Gastrocnemius medialis (tissue), 4 donors: ENCODE results near the gene C1QTNF3. TPM values are rescaled to one million over a fixed set of nuclear protein-coding genes. Genes with fewer than 3 reads are reported as not detected.
"Not testable (repeated sequence)": the region's sequence is repeated elsewhere in the genome, so short reads cannot be mapped to it uniquely, and the experiment has no call there.

Experiments
- ATAC-seq, 2 donors: fragments of 150-250 bp; one replicate each; pipeline ENCODE4 v1.9.1; 2016
- DNase-seq, 2 donors: peaks; one replicate each; pipeline ENCODE4 v3.0.0-alpha.2; 2019
- H3K27ac ChIP-seq, 4 donors: fragments of 200-600 bp; sonication (generic); 1 replicate in 1 of 4; 2 replicates in 3 of 4; pipeline ENCODE4 v1.5.1; 2016 to 2018; ENCODE audit warnings: mild to moderate bottlenecking in 2 of 4, moderate library complexity in 1 of 4
- H3K27me3 ChIP-seq, 3 donors: fragments of 200-600 bp; sonication (generic) in 2 of 3; 1 replicate in 1 of 3; 2 replicates in 2 of 3; pipeline versions ENCODE4 v1.5.1 to v1.6.0; 2016 to 2019; ENCODE audit warnings: mild to moderate bottlenecking in 1 of 3, moderate library complexity in 1 of 3
- H3K36me3 ChIP-seq, 2 donors: fragments of 200-600 bp; sonication (generic) in 1 of 2; one replicate each; pipeline ENCODE4 v1.5.1; 2017 to 2018
- H3K4me1 ChIP-seq, 2 donors: fragments of 200-600 bp; sonication (generic) in 1 of 2; one replicate each; pipeline ENCODE4 v1.5.1; 2016 to 2017; ENCODE audit warnings: mild to moderate bottlenecking in 2 of 2
- H3K4me3 ChIP-seq, 4 donors: fragments of 200-600 bp; sonication (generic) in 3 of 4; 1 replicate in 1 of 4; 2 replicates in 3 of 4; pipeline ENCODE4 v1.5.1; 2016 to 2019; ENCODE audit warnings: mild to moderate bottlenecking in 2 of 4
- H3K9me3 ChIP-seq, 3 donors: fragments of 200-600 bp; sonication (generic) in 2 of 3; 1 replicate in 1 of 3; 2 replicates in 2 of 3; pipeline ENCODE4 v1.5.1; 2016 to 2019
- POLR2A ChIP-seq, 2 donors: fragments of 450-650 bp; IDR thresholded peaks; one replicate each; pipeline ENCODE4 v1.6.1; 2017; ENCODE audit warnings: antibody characterized with exemption in 2 of 2, mild to moderate bottlenecking in 2 of 2, moderate library complexity in 2 of 2
- in situ Hi-C, 4 donors: fragments of 200-750 bp; cut with MboI; loops; one replicate each; pipeline versions ENCODE4 v1.15.0 to v1.8.0; 2017; ENCODE audit warnings: low sequenced_read_pairs in 4 of 4
- intact Hi-C: fragments of 100-400 bp; cut with DNase I; formaldehyde crosslinking; loops from one replicate; pipeline ENCODE4 v1.15.1; 2023; ENCODE audit warnings: low total_unique reads
- total RNA-seq, 4 donors: library from RNA; depleted of rRNA; stranded (reverse); fragments of >200 nt; gene quantifications; one replicate each; pipeline versions ENCODE4 v1.1.0 to v1.2.3, GENCODE V29; 2016
- TF ChIP-seq, protein P1 (sequence below), 5 experiments: fragments of 450-650 bp in 3 of 5; fragments of 200-600 bp in 2 of 5; sonication (generic) in 2 of 5; IDR thresholded peaks in 4 of 5; conservative IDR thresholded peaks in 1 of 5; 1 replicate in 4 of 5; 2 replicates in 1 of 5; pipeline ENCODE4 v1.5.1; 2016 to 2019; ENCODE audit warnings: antibody characterized with exemption in 5 of 5, mild to moderate bottlenecking in 3 of 5, moderate library complexity in 3 of 5

The C1QTNF3 gene, protein sequence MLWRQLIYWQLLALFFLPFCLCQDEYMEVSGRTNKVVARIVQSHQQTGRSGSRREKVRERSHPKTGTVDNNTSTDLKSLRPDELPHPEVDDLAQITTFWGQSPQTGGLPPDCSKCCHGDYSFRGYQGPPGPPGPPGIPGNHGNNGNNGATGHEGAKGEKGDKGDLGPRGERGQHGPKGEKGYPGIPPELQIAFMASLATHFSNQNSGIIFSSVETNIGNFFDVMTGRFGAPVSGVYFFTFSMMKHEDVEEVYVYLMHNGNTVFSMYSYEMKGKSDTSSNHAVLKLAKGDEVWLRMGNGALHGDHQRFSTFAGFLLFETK
- total RNA-seq: under 1 TPM in 2 of 4 donors, not detected in 2; 0.33 to 1.00 TPM

DNA sequence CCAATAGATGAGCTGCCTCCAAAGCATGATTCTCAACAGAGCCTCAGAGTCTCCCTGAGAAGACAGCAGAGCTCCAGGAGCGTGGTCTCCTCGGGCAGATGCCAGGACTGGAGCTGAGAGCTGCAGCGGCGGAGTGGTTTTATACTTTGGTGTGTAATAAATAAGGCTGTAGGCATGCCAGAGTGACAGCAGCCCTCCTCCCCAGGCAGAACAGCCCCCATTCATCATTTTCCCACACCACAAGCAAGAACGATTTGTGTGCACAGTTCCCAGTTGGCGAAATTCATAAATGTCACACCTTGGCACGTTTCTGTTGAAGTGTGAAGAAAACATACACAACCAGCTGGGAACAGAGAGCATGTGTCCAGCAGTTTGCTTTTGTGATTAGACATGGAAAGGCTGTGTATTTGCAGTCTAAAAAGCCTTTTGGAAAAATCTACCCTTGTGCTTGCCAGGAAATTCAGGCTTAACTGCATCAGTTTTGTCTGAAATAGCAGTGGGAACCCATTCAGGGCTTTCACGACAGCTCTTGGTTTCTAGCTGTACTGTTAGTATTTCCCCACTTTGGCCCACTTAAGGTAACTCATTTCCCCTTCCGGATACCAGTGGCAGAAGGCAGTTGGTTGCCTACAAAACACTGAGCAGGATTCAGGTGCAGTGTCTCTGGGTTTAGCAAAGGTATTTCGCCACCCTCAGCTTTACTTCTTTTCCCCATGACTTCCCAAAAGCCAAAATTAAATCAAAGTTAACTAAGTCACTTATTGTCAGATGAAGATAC, at the start of gene C1QTNF3:
TSS of gene C1QTNF3 (minus strand) at position 115 of the 778 bp plus-strand sequence. CDS start at position 27, 88 bp downstream.
- in situ Hi-C loops: no loop called here
- no peaks in the 10 kb centered on the region for H3K9me3 ChIP-seq
- peak within 1 kb of the TSS in 3 of 4 donors; percentile 3 to 9 (median 7) for H3K4me3 ChIP-seq
- no peaks in the 10 kb centered on the region for H3K36me3 ChIP-seq
- ATAC-seq: peak in 1 of 2 donors; percentile 44
- peaks cover 29 to 32% of the 10 kb centered on the region in 2 donors for H3K4me1 ChIP-seq
- no peak within 1 kb of the TSS for H3K27ac ChIP-seq
- no peaks in the 10 kb centered on the region for H3K27me3 ChIP-seq
- TF ChIP-seq POLR2A (IDR thresholded peaks at IDR 0.05): no peak
- TF ChIP-seq, protein P1, sequence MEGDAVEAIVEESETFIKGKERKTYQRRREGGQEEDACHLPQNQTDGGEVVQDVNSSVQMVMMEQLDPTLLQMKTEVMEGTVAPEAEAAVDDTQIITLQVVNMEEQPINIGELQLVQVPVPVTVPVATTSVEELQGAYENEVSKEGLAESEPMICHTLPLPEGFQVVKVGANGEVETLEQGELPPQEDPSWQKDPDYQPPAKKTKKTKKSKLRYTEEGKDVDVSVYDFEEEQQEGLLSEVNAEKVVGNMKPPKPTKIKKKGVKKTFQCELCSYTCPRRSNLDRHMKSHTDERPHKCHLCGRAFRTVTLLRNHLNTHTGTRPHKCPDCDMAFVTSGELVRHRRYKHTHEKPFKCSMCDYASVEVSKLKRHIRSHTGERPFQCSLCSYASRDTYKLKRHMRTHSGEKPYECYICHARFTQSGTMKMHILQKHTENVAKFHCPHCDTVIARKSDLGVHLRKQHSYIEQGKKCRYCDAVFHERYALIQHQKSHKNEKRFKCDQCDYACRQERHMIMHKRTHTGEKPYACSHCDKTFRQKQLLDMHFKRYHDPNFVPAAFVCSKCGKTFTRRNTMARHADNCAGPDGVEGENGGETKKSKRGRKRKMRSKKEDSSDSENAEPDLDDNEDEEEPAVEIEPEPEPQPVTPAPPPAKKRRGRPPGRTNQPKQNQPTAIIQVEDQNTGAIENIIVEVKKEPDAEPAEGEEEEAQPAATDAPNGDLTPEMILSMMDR (IDR thresholded peaks at IDR 0.05 in 4 of 5, conservative IDR thresholded peaks at IDR 0.05 in 1 of 5): no peak
- intact Hi-C loops: no loop called here
- DNase-seq: no peak

DNA sequence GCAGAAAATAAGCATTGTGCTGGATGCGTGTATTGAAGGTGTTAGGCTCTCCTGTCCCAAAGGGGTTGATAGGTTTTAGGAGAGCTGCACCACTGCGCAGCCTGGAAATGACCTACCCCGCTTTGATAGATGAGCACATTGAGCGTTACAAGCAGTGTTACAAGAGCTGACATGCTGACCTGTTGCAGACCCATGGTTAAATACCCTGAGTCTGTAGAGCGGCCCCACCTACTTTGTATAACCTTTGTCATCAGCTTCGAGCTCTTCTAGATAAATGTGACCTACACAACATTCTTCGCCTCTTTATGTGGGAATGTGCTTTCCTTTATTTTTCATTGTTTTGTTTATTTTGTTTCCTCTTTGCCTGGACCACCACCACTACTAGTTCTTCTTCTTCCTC, 48.0 kb upstream of the C1QTNF3 start:
- ATAC-seq, H3K4me3 ChIP-seq, DNase-seq, in situ Hi-C loops, H3K36me3 ChIP-seq, H3K4me1 ChIP-seq, H3K9me3 ChIP-seq, H3K27ac ChIP-seq, H3K27me3 ChIP-seq, intact Hi-C loops: not testable (repeated sequence)

DNA sequence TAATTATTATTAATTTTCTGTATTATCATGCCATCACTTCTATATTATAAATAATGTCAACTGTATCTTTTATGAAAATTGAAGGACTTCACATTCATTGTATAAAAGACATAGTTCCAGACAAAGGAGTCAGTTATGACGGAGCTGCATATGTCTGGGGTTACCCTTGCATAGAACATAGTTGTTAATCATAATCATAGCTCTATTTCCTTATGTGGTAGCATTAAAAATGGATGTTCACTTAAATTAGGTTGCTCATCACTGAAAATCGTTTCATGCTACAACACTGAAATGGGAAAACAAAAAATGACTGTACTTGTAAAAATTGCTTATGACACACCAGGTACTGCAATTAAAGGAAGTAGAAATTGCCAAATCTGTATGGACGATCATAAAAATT, 46.8 kb upstream of the C1QTNF3 start:
- H3K27ac ChIP-seq, H3K27me3 ChIP-seq, DNase-seq, H3K4me1 ChIP-seq, H3K4me3 ChIP-seq, H3K36me3 ChIP-seq, ATAC-seq, H3K9me3 ChIP-seq, in situ Hi-C loops, intact Hi-C loops: not testable (repeated sequence)

DNA sequence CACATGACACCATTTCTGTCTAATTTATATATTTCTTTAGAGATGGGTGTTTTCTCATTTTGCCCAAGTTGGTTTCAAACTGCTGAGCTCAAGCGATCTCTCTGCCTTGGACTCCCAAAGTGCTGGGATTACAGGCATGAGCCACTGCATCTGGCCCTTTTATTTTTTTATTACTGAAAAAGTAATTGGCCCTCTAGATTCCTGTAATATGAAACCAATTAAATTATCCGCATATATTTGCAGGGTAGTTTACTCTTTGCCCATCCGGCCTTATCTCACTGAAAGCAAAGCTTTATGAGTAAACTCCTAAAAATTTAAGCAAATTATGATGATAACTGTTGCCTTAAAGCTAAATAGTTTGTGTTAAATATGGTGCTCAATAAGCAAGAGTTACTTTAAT, 44.7 kb upstream of the C1QTNF3 start:
- intact Hi-C loops, H3K27ac ChIP-seq, in situ Hi-C loops: not testable (repeated sequence)

DNA sequence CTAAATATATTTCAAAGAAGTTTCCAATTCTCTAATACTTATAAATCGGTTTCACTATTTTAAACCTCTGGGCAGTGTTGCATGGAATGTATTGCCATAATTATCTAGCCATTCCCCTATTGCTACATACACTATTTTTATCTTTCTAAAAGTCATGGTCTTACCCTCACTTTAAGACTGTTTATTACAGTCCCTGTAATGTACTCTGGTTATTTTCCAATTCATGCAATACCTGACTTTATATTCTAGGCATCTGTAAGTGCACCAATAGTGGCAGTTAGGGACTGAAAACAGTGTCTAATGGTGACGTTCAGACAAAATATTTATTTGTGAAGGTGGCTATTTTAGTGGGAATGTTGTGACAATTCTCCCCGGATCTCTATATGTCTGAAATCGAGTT, 40.9 kb upstream of the C1QTNF3 start:
- in situ Hi-C loops, H3K9me3 ChIP-seq, H3K4me3 ChIP-seq, intact Hi-C loops, H3K27me3 ChIP-seq, H3K36me3 ChIP-seq, H3K4me1 ChIP-seq, DNase-seq, ATAC-seq, H3K27ac ChIP-seq: not testable (repeated sequence)

More for the DNA sequence above, 44.7 kb upstream of the C1QTNF3 start:
- H3K27me3 ChIP-seq, DNase-seq, H3K4me1 ChIP-seq, H3K4me3 ChIP-seq, H3K36me3 ChIP-seq, ATAC-seq, H3K9me3 ChIP-seq: not testable (repeated sequence)

DNA sequence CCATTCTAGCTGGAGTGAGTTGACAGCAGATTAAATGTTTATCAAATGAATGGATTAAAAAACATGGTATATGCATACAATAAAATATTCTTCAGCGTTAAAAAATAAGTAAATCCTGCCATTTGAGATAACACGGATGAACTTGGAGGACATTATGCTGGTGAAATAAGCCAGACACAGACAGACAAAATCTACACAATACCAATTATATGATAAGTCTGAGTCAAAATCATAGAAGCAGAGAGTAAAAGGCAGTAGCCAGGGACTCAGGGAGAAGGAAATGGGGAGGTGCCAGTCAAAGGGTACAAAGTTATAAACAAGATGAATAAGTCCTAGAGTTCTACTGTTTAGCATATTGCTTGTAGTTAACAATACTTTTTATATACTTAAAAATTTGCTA, 36.5 kb upstream of the C1QTNF3 start:
- H3K9me3 ChIP-seq, ATAC-seq, H3K27me3 ChIP-seq, DNase-seq, intact Hi-C loops, H3K4me3 ChIP-seq, H3K4me1 ChIP-seq, H3K27ac ChIP-seq, in situ Hi-C loops, H3K36me3 ChIP-seq: not testable (repeated sequence)

DNA sequence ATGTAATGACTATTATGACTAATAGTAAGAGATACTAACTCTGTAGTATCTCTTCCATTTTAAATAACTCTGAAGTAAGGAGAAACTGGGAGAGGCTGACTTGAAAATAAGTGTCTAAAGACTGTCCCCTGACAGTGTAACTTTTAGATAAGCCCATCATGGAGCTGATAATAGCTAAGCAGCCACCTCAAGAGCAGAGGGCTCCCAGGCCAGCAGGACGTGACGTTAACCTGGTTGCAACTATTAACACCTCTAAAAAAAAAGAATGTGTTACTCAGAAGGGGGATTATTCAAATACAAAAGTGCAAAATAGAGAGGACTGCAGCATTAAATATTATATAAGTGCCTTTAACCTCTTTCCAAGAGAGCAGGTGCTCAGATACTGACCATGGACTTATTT, 34.6 kb upstream of the C1QTNF3 start:
- H3K27ac ChIP-seq, H3K27me3 ChIP-seq, H3K4me3 ChIP-seq, intact Hi-C loops, H3K36me3 ChIP-seq, H3K4me1 ChIP-seq, H3K9me3 ChIP-seq, DNase-seq, in situ Hi-C loops, ATAC-seq: not testable (repeated sequence)

DNA sequence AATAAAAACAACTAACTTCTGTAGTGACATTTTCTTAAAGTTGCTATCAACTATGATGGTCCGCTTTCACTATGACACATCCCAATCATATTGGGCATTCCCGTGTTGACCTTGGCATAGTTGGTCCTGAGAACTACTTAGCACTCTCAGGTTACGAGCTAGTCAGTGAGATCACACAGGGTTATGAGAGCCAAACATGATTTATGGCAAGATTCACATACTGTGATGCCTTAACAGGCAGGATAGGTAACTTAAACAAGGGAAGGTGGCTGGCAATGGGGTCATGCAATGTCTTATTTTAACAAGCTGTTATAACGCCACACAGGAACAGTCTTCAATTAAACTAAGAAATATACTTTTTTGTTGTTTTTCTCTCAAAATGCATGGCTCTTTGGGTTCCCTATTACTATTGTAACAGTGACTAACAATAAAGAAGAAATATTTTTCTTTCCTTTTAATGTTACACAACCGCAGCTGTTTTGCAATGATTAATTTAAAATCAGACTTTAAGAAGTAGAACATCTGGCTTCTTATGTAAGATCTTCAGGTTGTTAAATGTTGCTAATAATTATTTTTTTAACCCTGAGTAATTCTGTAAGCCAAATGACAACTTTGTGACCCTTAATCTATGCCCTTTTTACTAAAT, 33.8 kb upstream of the C1QTNF3 start:
- ATAC-seq, H3K4me1 ChIP-seq, in situ Hi-C loops, H3K9me3 ChIP-seq, H3K27me3 ChIP-seq, intact Hi-C loops, H3K36me3 ChIP-seq, H3K27ac ChIP-seq, DNase-seq, H3K4me3 ChIP-seq: not testable (repeated sequence)

DNA sequence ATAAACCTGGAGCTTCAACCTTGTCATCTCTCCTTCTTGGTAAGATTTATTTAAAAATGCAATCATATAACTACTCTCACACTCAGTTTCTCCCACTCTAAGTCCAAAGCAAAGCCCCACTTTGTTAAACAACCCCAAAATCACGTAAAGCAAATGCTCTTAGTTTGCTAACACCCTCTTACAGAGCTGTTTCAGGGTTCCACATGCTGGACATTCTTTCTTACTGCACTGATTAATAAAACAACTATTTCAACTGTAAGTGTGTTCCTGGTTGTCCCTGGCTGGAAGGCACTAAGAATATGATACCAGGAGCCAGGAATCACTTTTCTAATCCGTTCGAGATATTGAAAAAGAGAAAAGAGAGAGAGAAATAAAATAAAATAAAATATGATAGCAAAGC, 31.5 kb upstream of the C1QTNF3 start:
- ATAC-seq, H3K36me3 ChIP-seq, H3K27me3 ChIP-seq, in situ Hi-C loops, H3K4me1 ChIP-seq, DNase-seq, H3K4me3 ChIP-seq, H3K9me3 ChIP-seq, H3K27ac ChIP-seq, intact Hi-C loops: not testable (repeated sequence)

DNA sequence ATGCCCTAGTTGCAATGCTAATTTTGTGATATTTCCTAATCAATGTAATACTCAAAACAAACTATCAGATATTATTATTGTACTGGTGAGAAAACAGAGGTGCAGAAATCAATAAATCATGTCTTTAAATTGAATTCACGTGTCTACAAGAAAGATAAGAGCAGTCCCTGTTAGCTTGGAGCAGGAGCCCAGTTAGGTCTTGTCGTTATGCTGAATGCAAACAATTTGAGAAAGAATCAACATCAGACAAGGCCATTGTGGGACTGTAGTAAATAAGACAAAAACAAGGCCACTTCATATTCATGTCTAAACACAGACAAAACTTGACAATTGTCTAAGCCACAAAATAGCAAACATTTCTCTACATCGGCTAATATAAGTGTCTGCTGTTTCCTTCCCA, 31.1 kb upstream of the C1QTNF3 start:
- ATAC-seq, H3K9me3 ChIP-seq, H3K4me3 ChIP-seq, DNase-seq, H3K4me1 ChIP-seq, in situ Hi-C loops, H3K27ac ChIP-seq, intact Hi-C loops, H3K27me3 ChIP-seq, H3K36me3 ChIP-seq: not testable (repeated sequence)
